PFSK-1 (cell line): ENCODE results near the gene HIVEP2.

ENCODE experiments used
- FOXP2 ChIP-seq: optimal IDR thresholded peaks from 2 replicates; pipeline ENCODE3; 2011; ENCODE audit warnings: borderline replicate concordance, control low read depth, inconsistent platforms; ENCODE audit not compliant: insufficient read depth; ENCODE audit errors: extremely low read length, extremely low read depth
- POLR2AphosphoS5 ChIP-seq: IDR thresholded peaks from 2 replicates; pipeline ENCODE4 v1.6.1; 2012; ENCODE audit warnings: low read depth, mild to moderate bottlenecking, control low read depth, low read length, moderate library complexity
- REST ChIP-seq, 2 experiments: IDR thresholded peaks; 2 replicates each; pipeline versions ENCODE4 v1.6.1 to v1.8.0; 2011 to 2012; ENCODE audit warnings: low read depth in 2 of 2, low read length in 2 of 2, control low read depth in 1 of 2, inconsistent platforms in 1 of 2, mild to moderate bottlenecking in 1 of 2, moderate library complexity in 1 of 2; ENCODE audit not compliant: insufficient read depth in 1 of 2

GRCh38 chr6:142803495-142804058 lies 141.4 kb downstream of the HIVEP2 start:
- TF ChIP-seq REST (IDR thresholded peaks at IDR 0.05; ENCODE audit: insufficient read depth in 1 of 2, low read depth in 2 of 2, low read length in 2 of 2): no peak
- no peak for TF ChIP-seq POLR2AphosphoS5
- TF ChIP-seq FOXP2: no peak
